Trophoblast cell (in vitro differentiated cells and primary cell): ENCODE data around the gene LECT2.

ENCODE experiments used
- DNase-seq, 2 donors: peaks; one replicate each; pipeline ENCODE4 v3.0.0-alpha.2; 2016
- H2AFZ ChIP-seq: 2 replicates; pipeline ENCODE4 v1.6.1; 2013; ENCODE audit warnings: low read length, moderate library complexity, mild to moderate bottlenecking; ENCODE audit not compliant: insufficient read depth, poor library complexity
- H2AK5ac ChIP-seq: 2 replicates; pipeline ENCODE4 v1.6.1; 2013; ENCODE audit warnings: mild to moderate bottlenecking, low read length
- H2BK120ac ChIP-seq: 2 replicates; pipeline ENCODE4 v1.6.1; 2013; ENCODE audit warnings: low read length, mild to moderate bottlenecking, moderate library complexity; ENCODE audit not compliant: insufficient read depth, poor library complexity
- H2BK12ac ChIP-seq: 2 replicates; pipeline ENCODE4 v1.6.1; 2013; ENCODE audit warnings: mild to moderate bottlenecking, low read length, moderate library complexity
- H2BK5ac ChIP-seq: 2 replicates; pipeline ENCODE4 v1.6.1; 2013; ENCODE audit warnings: low read length, low read depth, moderate library complexity, mild to moderate bottlenecking; ENCODE audit not compliant: poor library complexity
- H3K14ac ChIP-seq: 2 replicates; pipeline ENCODE4 v1.6.1; 2013; ENCODE audit warnings: mild to moderate bottlenecking, low read length
- H3K18ac ChIP-seq: 2 replicates; pipeline ENCODE4 v1.6.1; 2013; ENCODE audit warnings: mild to moderate bottlenecking, low read length
- H3K23ac ChIP-seq: 2 replicates; pipeline ENCODE4 v1.6.1; 2013; ENCODE audit warnings: low read length
- H3K27ac ChIP-seq: 2 replicates; pipeline ENCODE4 v1.5.1; 2013; ENCODE audit warnings: low read depth, mild to moderate bottlenecking, inconsistent platforms, low read length, moderate library complexity
- H3K27me3 ChIP-seq: 2 replicates; pipeline ENCODE4 v1.6.1; 2013; ENCODE audit warnings: inconsistent platforms, mild to moderate bottlenecking, low read length, moderate library complexity; ENCODE audit not compliant: insufficient read depth
- H3K36me3 ChIP-seq, 2 experiments: 1 replicate in 1 of 2; 2 replicates in 1 of 2; pipeline ENCODE4 v1.6.1; 2013; ENCODE audit warnings: low read length in 2 of 2, mild to moderate bottlenecking in 2 of 2, moderate library complexity in 1 of 2; ENCODE audit not compliant: insufficient read depth in 2 of 2, control insufficient read depth in 1 of 2
- H3K4ac ChIP-seq: 2 replicates; pipeline ENCODE4 v1.6.1; 2013; ENCODE audit warnings: low read depth, mild to moderate bottlenecking, low read length, moderate library complexity
- H3K4me1 ChIP-seq, 2 experiments: 1 replicate in 1 of 2; 2 replicates in 1 of 2; pipeline ENCODE4 v1.6.1; 2013; ENCODE audit warnings: low read length in 2 of 2, mild to moderate bottlenecking in 2 of 2, moderate library complexity in 1 of 2; ENCODE audit not compliant: insufficient read depth in 2 of 2, control insufficient read depth in 1 of 2
- H3K4me2 ChIP-seq: 2 replicates; pipeline ENCODE4 v1.6.1; 2013; ENCODE audit warnings: inconsistent platforms, mild to moderate bottlenecking, low read length, moderate library complexity
- H3K4me3 ChIP-seq: 2 replicates; pipeline ENCODE4 v1.5.1; 2013; ENCODE audit warnings: mild to moderate bottlenecking, low read depth, low read length, inconsistent platforms
- H3K79me1 ChIP-seq: one replicate; pipeline ENCODE4 v1.6.1; 2013; ENCODE audit warnings: low read length
- H3K79me2 ChIP-seq: 2 replicates; pipeline ENCODE4 v1.6.1; 2013; ENCODE audit warnings: low read length, mild to moderate bottlenecking; ENCODE audit not compliant: control insufficient read depth, insufficient read depth, poor library complexity
- H3K9ac ChIP-seq: 2 replicates; pipeline ENCODE4 v1.6.1; 2013; ENCODE audit warnings: mild to moderate bottlenecking, low read length
- H3K9me3 ChIP-seq: 2 replicates; pipeline ENCODE4 v1.6.1; 2013; ENCODE audit warnings: low read depth, mild to moderate bottlenecking, control low read depth, inconsistent platforms, low read length; ENCODE audit not compliant: insufficient read depth
- H4K12ac ChIP-seq: 2 replicates; pipeline ENCODE4 v1.6.1; 2013; ENCODE audit warnings: low read depth, mild to moderate bottlenecking, low read length, moderate library complexity
- H4K8ac ChIP-seq: 2 replicates; pipeline ENCODE4 v1.6.1; 2013; ENCODE audit warnings: low read depth, mild to moderate bottlenecking, low read length, moderate library complexity
- H4K91ac ChIP-seq: one replicate; pipeline ENCODE4 v1.6.1; 2013; ENCODE audit warnings: low read depth, mild to moderate bottlenecking, low read length, moderate library complexity
- WGBS: extraction: QIAGEN DNeasy Blood & Tissue Kit; methylation state at CpG from one replicate; pipeline ENCODE4 v1.1.7; 2013; ENCODE audit warnings: missing lambda C conversion rate; ENCODE audit not compliant: insufficient read length, insufficient coverage; ENCODE audit errors: extremely low coverage; 5-methylcytosine and 5-hydroxymethylcytosine counted together

The LECT2 gene

GRCh38 chr5:135951807-135952206 lies 3.0 kb downstream of the LECT2 start:
- Histone ChIP-seq H3K14ac (no peak overlapping the region), H3K27me3 (no peaks in the 10 kb centered on the region), H3K4me3 (no peak overlapping the region), H2BK5ac (no peak overlapping the region), H3K9ac (no peak overlapping the region), H3K4me1 (no peaks in the 10 kb centered on the region), H3K4me2 (no peak overlapping the region), H3K79me2 (no peaks in the 10 kb centered on the region), H3K18ac (no peak overlapping the region), H3K23ac (no peak overlapping the region), H2AK5ac (no peak overlapping the region), H4K12ac (no peak overlapping the region), H3K4ac (no peak overlapping the region), H3K36me3 (no peaks in the 10 kb centered on the region), H2AFZ (no peak overlapping the region), H4K91ac (no peak overlapping the region), H3K27ac (no peak overlapping the region), H3K9me3 (no peaks in the 10 kb centered on the region), H2BK120ac (no peak overlapping the region), H4K8ac (no peak overlapping the region), H2BK12ac (no peak overlapping the region), H3K79me1 (peaks cover 3% of the 10 kb centered on the region)
- DNase-seq: no peak
- no CpG with 5 or more reads among the region's 6 CpGs for WGBS

GRCh38 chr5:135951257-135951656 lies 3.5 kb downstream of the LECT2 start:
- peaks cover 3% of the 10 kb centered on the region for H3K79me1 ChIP-seq
- DNase-seq: no peak
- H3K27ac ChIP-seq: no peak overlapping the region
- no peak overlapping the region for H2AK5ac ChIP-seq
- no peak overlapping the region for H4K12ac ChIP-seq
- no peak overlapping the region for H3K4ac ChIP-seq
- H3K9me3 ChIP-seq: no peaks in the 10 kb centered on the region
- H3K23ac ChIP-seq: no peak overlapping the region
- no peak overlapping the region for H3K18ac ChIP-seq
- no peak overlapping the region for H3K9ac ChIP-seq
- H2BK12ac ChIP-seq: no peak overlapping the region
- H4K91ac ChIP-seq: no peak overlapping the region
- H3K79me2 ChIP-seq: no peaks in the 10 kb centered on the region
- H3K14ac ChIP-seq: no peak overlapping the region
- WGBS: no CpG with 5 or more reads among the region's 4 CpGs
- no peak overlapping the region for H2BK120ac ChIP-seq
- H3K4me2 ChIP-seq: no peak overlapping the region
- H4K8ac ChIP-seq: no peak overlapping the region
- H2BK5ac ChIP-seq: no peak overlapping the region
- no peaks in the 10 kb centered on the region for H3K27me3 ChIP-seq
- no peak overlapping the region for H3K4me3 ChIP-seq
- H2AFZ ChIP-seq: no peak overlapping the region
- H3K4me1 ChIP-seq: no peaks in the 10 kb centered on the region
- no peaks in the 10 kb centered on the region for H3K36me3 ChIP-seq

- H2AK5ac ChIP-seq: no peak overlapping the region
- H3K9me3 ChIP-seq: no peaks in the 10 kb centered on the region
- no peak overlapping the region for H3K4me2 ChIP-seq
- no peak overlapping the region for H3K18ac ChIP-seq
- H2BK12ac ChIP-seq: no peak overlapping the region
- peaks cover 3% of the 10 kb centered on the region for H3K79me1 ChIP-seq
- no peak overlapping the region for H2BK120ac ChIP-seq
- no CpG with 5 or more reads among the region's 3 CpGs for WGBS
- H4K91ac ChIP-seq: no peak overlapping the region
- no peaks in the 10 kb centered on the region for H3K4me1 ChIP-seq
- no peak overlapping the region for H3K27ac ChIP-seq
- H2BK5ac ChIP-seq: no peak overlapping the region
- H3K4ac ChIP-seq: no peak overlapping the region
- no peaks in the 10 kb centered on the region for H3K27me3 ChIP-seq
- H3K36me3 ChIP-seq: no peaks in the 10 kb centered on the region
- no peak overlapping the region for H4K8ac ChIP-seq
- no peak overlapping the region for H3K23ac ChIP-seq
- no peak overlapping the region for H2AFZ ChIP-seq
- no peak overlapping the region for H3K9ac ChIP-seq
- no peaks in the 10 kb centered on the region for H3K79me2 ChIP-seq
- H3K14ac ChIP-seq: no peak overlapping the region
- H3K4me3 ChIP-seq: no peak overlapping the region
- no peak for DNase-seq
- H4K12ac ChIP-seq: no peak overlapping the region
Observed at GRCh38 chr5:135950611-135951010, 4.2 kb downstream of the LECT2 start.

GRCh38 chr5:135944967-135945560 lies 9.7 kb downstream of the LECT2 start:
- Histone ChIP-seq H4K12ac (no peak overlapping the region), H2BK12ac (no peak overlapping the region), H3K9ac (no peak overlapping the region), H4K91ac (no peak overlapping the region), H3K79me2 (no peaks in the 10 kb centered on the region), H3K4ac (no peak overlapping the region), H3K9me3 (no peaks in the 10 kb centered on the region), H3K79me1 (no peaks in the 10 kb centered on the region), H3K4me2 (no peak overlapping the region), H2AK5ac (no peak overlapping the region), H3K14ac (no peak overlapping the region), H2BK120ac (no peak overlapping the region), H3K18ac (no peak overlapping the region), H2AFZ (no peak overlapping the region), H3K4me1 (no peaks in the 10 kb centered on the region), H3K27ac (no peak overlapping the region), H3K4me3 (no peak overlapping the region), H3K23ac (no peak overlapping the region), H4K8ac (no peak overlapping the region), H3K36me3 (no peaks in the 10 kb centered on the region), H3K27me3 (no peaks in the 10 kb centered on the region), H2BK5ac (no peak overlapping the region)
- DNase-seq: peak; percentile 65 to 88
- no CpG with 5 or more reads among the region's 3 CpGs for WGBS
